ENCODE data around the gene NCOA5. TPM values are rescaled to one million over a fixed set of nuclear protein-coding genes. Genes with fewer than 3 reads are reported as not detected.
A peak's percentile ranks its signal among the peaks of the same experiment; 100 is the strongest.

NCOA5 gene
- total RNA-seq, 1 donor, result 18.6 TPM

DNA sequence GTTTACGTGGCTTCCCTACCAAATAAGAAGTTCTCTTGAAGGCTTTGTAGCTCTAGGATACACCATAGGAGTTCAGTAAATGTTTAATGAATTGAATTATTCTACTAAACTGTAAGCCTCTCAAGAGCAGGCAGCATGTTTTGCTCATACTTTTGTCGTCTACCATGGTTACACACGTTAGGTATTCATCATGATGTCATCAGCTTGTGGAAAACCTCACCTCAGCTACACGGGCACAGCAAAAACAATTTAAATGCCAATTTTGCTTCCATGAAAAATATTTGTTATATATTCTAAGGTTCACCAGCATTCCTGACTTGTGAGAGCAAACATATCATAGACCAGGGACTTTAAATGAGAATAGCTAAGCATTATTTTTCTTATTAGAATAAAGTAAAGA is 16.7 kb downstream of the NCOA5 start:
- TF ChIP-seq, protein P1, sequence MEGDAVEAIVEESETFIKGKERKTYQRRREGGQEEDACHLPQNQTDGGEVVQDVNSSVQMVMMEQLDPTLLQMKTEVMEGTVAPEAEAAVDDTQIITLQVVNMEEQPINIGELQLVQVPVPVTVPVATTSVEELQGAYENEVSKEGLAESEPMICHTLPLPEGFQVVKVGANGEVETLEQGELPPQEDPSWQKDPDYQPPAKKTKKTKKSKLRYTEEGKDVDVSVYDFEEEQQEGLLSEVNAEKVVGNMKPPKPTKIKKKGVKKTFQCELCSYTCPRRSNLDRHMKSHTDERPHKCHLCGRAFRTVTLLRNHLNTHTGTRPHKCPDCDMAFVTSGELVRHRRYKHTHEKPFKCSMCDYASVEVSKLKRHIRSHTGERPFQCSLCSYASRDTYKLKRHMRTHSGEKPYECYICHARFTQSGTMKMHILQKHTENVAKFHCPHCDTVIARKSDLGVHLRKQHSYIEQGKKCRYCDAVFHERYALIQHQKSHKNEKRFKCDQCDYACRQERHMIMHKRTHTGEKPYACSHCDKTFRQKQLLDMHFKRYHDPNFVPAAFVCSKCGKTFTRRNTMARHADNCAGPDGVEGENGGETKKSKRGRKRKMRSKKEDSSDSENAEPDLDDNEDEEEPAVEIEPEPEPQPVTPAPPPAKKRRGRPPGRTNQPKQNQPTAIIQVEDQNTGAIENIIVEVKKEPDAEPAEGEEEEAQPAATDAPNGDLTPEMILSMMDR (IDR thresholded peaks at IDR 0.05; ENCODE audit: insufficient read depth, low read depth, low read length), result no peak
- no peak overlapping the region for H3K4me3 ChIP-seq (ENCODE audit: low read depth, low read length)
- DNase-seq (ENCODE audit: low read depth), result no peak

DNA sequence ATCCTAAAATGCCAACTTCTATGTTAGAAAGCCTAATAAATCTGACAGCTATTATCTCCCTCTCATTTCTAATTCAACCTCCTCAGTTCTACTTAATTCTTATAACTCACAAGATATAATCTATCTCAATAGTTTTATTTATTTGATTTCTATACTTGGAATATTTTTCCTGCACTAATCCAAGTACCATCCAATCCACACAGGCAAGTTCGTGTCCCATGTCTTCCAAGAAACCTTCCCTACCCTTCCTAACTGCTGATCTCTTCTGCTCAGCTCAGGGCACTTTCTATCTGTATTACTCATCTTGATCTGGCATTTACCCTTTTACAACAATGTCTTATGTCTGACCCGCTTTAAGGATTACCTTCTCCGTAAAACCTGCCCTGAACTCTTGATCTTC is 18.2 kb downstream of the NCOA5 start:
- TF ChIP-seq, protein P1 (IDR thresholded peaks at IDR 0.05; ENCODE audit: insufficient read depth, low read depth, low read length), result no peak
- no peak overlapping the region for H3K4me3 ChIP-seq (ENCODE audit: low read depth, low read length)
- no peak for DNase-seq (ENCODE audit: low read depth)

DNA sequence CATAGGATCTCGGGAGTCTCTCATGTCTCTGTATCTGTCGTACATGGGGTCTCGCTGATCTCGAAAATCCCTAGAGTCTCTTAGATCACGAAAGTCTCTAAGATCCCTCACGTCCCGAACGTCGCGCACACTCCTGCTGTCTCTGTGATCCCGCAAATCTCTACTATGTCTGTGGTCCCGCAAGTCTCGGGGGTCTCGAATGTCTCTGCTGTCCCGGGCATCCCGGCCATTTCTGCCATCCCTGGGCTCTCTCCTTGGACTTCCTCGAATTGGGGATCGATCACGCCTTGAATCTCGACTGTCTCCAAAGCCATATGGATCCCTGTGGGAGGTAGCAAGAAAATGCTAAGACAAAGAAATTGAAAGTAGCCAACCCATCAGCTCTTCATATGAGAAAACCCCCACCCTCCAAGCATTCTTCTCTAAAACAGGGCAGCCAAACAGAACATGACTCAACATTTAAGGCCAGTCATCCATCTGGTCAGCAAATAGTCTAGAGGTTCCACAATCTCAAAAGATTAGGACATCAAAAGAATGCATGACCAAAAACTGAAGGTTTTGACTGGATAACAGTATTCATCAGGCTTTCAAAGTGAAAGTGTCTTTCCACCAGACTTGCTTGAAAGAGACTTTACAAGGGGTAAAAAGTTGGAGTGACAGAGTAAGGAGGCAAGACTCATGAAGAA is 19.4 kb downstream of the NCOA5 start:
- TF ChIP-seq, protein P1 (IDR thresholded peaks at IDR 0.05; ENCODE audit: insufficient read depth, low read depth, low read length), result no peak
- peak; percentile 61 for DNase-seq (ENCODE audit: low read depth)

DNA sequence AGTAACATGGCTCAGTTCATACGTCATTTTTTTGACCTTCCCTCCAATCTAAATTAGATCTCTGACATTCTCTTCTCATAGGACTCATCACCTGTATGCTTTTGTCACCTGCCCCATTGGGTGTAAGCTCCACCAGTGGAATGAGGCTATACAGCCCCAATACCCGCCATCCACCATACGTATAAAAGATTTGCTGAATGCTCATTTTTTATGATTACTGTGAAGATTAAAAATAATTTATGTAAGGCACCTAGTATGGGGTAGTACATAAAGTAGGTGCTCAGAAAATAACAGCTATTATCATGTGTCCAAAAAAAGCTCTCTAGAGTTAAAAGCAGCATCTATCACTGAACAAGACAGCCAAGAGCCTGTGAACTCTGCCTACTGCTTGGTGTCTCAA is 24.1 kb downstream of the NCOA5 start:
- H3K4me3 ChIP-seq (ENCODE audit: low read depth, low read length), result no peak overlapping the region
- DNase-seq (ENCODE audit: low read depth), result no peak
- TF ChIP-seq, protein P1 (IDR thresholded peaks at IDR 0.05; ENCODE audit: insufficient read depth, low read depth, low read length), result no peak

More for the DNA sequence above, 19.4 kb downstream of the NCOA5 start:
- no peak overlapping the region for H3K4me3 ChIP-seq (ENCODE audit: low read depth, low read length)

DNA sequence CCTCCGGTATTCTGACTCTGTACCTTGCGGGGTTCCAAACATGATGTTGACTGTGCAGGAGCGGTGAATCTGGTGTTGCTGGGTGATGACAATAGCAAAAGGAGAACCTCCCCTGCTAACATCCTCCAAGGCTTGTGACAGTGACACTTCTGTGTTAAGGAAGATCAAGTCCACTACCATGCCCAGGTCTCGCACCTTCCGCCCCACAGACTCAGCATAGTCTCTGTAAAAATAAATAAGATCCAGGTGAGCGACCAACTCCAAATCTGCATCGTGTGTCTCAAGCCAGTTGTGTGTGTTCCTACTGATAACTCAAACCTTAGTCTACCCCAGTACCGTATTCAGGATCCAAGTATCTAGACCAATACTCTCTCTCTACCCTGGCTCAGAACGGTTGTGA is 24.8 kb downstream of the NCOA5 start:
- no peak overlapping the region for H3K4me3 ChIP-seq (ENCODE audit: low read depth, low read length)
- no peak for DNase-seq (ENCODE audit: low read depth)
- TF ChIP-seq, protein P1 (IDR thresholded peaks at IDR 0.05; ENCODE audit: insufficient read depth, low read depth, low read length), result no peak

DNA sequence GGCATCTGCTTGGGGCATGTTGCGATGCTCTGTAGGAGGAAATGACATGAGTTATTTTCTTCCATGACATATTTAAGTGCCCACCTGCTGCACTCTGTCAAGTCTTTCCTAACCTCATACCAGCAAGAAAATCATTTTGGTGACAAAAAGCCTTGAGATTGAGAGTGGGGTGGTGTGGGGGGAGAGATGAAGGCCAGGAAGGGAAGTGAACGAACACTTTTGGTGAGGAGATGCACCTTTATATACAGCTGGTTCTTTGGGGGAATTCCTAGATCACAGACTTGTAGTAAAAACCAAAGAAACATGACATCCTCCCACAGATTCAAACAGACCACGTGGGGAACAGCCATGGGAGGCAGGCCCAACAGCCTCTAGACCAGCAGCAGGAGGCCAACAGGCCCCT is 26.1 kb downstream of the NCOA5 start:
- H3K4me3 ChIP-seq (ENCODE audit: low read depth, low read length), result no peak overlapping the region
- TF ChIP-seq, protein P1 (IDR thresholded peaks at IDR 0.05; ENCODE audit: insufficient read depth, low read depth, low read length), result no peak
- DNase-seq (ENCODE audit: low read depth), result no peak

DNA sequence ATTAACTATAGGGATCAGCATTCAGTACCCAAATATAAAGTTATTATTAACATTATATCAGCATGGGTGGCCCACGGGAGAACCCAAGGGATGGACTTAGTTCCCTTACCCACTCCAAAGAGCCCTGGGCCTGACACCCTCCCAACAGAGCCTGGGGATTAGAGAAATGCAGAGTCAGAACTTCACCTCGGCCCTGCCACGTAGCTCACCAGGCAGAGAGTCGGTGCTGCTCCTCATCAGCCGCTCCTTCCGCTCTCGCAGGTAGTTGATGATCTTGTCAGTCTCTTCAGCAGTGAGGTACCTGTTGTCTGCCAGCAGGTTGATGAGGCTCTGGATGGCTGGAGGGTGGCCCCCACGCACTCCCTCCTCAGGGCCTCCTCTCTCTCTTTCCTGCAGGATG is 26.6 kb downstream of the NCOA5 start:
- no peak overlapping the region for H3K4me3 ChIP-seq (ENCODE audit: low read depth, low read length)

More for the DNA sequence above, 26.6 kb downstream of the NCOA5 start:
- DNase-seq (ENCODE audit: low read depth), result no peak
- TF ChIP-seq, protein P1 (IDR thresholded peaks at IDR 0.05; ENCODE audit: insufficient read depth, low read depth, low read length), result no peak

All from fibroblast of villous mesenchyme (primary cell).